B cell (primary cell): ENCODE data around the gene KRTAP4-7. TPM values are rescaled to one million over a fixed set of nuclear protein-coding genes. Genes with fewer than 3 reads are reported as not detected.
"Not testable (repeated sequence)": the region's sequence is repeated elsewhere in the genome, so short reads cannot be mapped to it uniquely, and the experiment has no call there.

Experiments used
- ATAC-seq: fragments of 200-7000 bp; cut with Tn5 transposase; one replicate; pipeline ENCODE4 v1.10.0; 2021; ENCODE audit warnings: low read depth, mild to moderate bottlenecking, moderate number of reproducible peaks, moderate library complexity
- CTCF ChIA-PET: fragments of 350-600 bp; sonication (Branson Sonifier 250); formaldehyde crosslinking; loops from one replicate; lab custom pipeline; 2021; ENCODE audit warnings: antibody characterized with exemption, inconsistent platforms; lab: Charles Lee
- POLR2A ChIA-PET: fragments of 350-600 bp; sonication (Branson Sonifier 250); formaldehyde crosslinking; loops from one replicate; lab custom pipeline; 2021; ENCODE audit warnings: antibody characterized with exemption; lab: Charles Lee
- DNase-seq: peaks from one replicate; pipeline ENCODE4 v3.0.0; 2013
- H2AFZ ChIP-seq: 2 replicates; pipeline ENCODE4 v1.6.1; 2012; ENCODE audit warnings: mild to moderate bottlenecking, low read depth, low read length; ENCODE audit not compliant: insufficient read depth, poor library complexity, severe bottlenecking
- H3K27ac ChIP-seq, 2 donors: 1 replicate in 1 of 2; 2 replicates in 1 of 2; pipeline ENCODE4 v1.5.1; 2012 to 2013; ENCODE audit warnings: low read length in 2 of 2, mild to moderate bottlenecking in 2 of 2, moderate library complexity in 1 of 2
- H3K27me3 ChIP-seq, 4 experiments: fragments of 200-600 bp in 1 of 4; sonication (generic) in 1 of 4; replicated peaks in 1 of 4; 1 replicate in 2 of 4; 2 replicates in 2 of 4; pipeline versions ENCODE4 v1.6.1 to v1.7.0; 2013 to 2016; ENCODE audit warnings: low read length in 3 of 4, mild to moderate bottlenecking in 2 of 4, mixed read lengths in 1 of 4, moderate library complexity in 1 of 4; ENCODE audit not compliant: insufficient read depth in 4 of 4, control insufficient read depth in 3 of 4; ENCODE audit errors: control extremely low read depth in 1 of 4
- H3K36me3 ChIP-seq, 2 experiments: replicated peaks in 1 of 2; 1 replicate in 1 of 2; 2 replicates in 1 of 2; pipeline versions ENCODE4 v1.6.1 to v1.7.1; 2013; ENCODE audit warnings: low read length in 1 of 2; ENCODE audit not compliant: insufficient read depth in 2 of 2, control insufficient read depth in 1 of 2; ENCODE audit errors: control extremely low read depth in 1 of 2, extremely low read depth in 1 of 2
- H3K4me1 ChIP-seq, 2 donors: fragments of 200-600 bp in 1 of 2; sonication (generic) in 1 of 2; 1 replicate in 1 of 2; 2 replicates in 1 of 2; pipeline versions ENCODE4 v1.5.1 to v1.6.1; 2013 to 2017; ENCODE audit warnings: low read length in 2 of 2; ENCODE audit not compliant: control insufficient read depth in 2 of 2, insufficient read depth in 2 of 2
- H3K4me2 ChIP-seq: replicated peaks from 2 replicates; pipeline ENCODE3; 2012; ENCODE audit warnings: mild to moderate bottlenecking, low read depth, low read length; ENCODE audit not compliant: poor library complexity, severe bottlenecking
- H3K4me3 ChIP-seq, 5 experiments: fragments of 200-600 bp in 1 of 5; sonication (generic) in 1 of 5; 1 replicate in 3 of 5; 2 replicates in 2 of 5; pipeline versions ENCODE4 v1.5.1 to v1.7.0; 2011 to 2016; ENCODE audit warnings: low read length in 4 of 5, mild to moderate bottlenecking in 4 of 5, low read depth in 2 of 5, control low read depth in 1 of 5, moderate library complexity in 1 of 5; ENCODE audit not compliant: insufficient read depth in 1 of 5; ENCODE audit errors: control extremely low read depth in 1 of 5, extremely low read depth in 1 of 5
- H3K79me2 ChIP-seq: fragments of 200-600 bp; sonication (generic); one replicate; pipeline ENCODE4 v1.6.0; 2016; ENCODE audit warnings: low read length; ENCODE audit not compliant: control insufficient read depth, insufficient read depth
- H3K9ac ChIP-seq: fragments of 200-600 bp; sonication (generic); 2 replicates; pipeline ENCODE4 v1.6.1; 2017; ENCODE audit warnings: mild to moderate bottlenecking, low read length, moderate library complexity
- H3K9me3 ChIP-seq, 3 donors: one replicate each; pipeline versions ENCODE4 v1.6.1 to v1.7.1; 2013; ENCODE audit warnings: low read length in 2 of 3; ENCODE audit not compliant: control insufficient read depth in 2 of 3, insufficient read depth in 1 of 3; ENCODE audit errors: control extremely low read depth in 1 of 3
- H4K20me1 ChIP-seq: 2 replicates; pipeline ENCODE4 v1.6.0; 2012; ENCODE audit warnings: mild to moderate bottlenecking, low read length; ENCODE audit not compliant: insufficient read depth, control insufficient read depth, poor library complexity, severe bottlenecking
- H3K27ac Mint-ChIP-seq: one replicate; pipeline ENCODE4 v1.8.0; 2021; ENCODE audit warnings: mixed read lengths
- H3K27me3 Mint-ChIP-seq: one replicate; pipeline ENCODE4 v1.8.0; 2021; ENCODE audit warnings: mixed read lengths
- H3K4me1 Mint-ChIP-seq: one replicate; pipeline ENCODE4 v1.8.0; 2021; ENCODE audit warnings: mixed read lengths
- H3K4me3 Mint-ChIP-seq: one replicate; pipeline ENCODE4 v1.8.0; 2021; ENCODE audit warnings: mixed read lengths
- H3K9me3 Mint-ChIP-seq: one replicate; pipeline ENCODE4 v1.8.0; 2022; ENCODE audit warnings: mixed read lengths; ENCODE audit not compliant: insufficient read depth
- CTCF ChIP-seq: fragments of 200-600 bp; IDR thresholded peaks from one replicate; pipeline ENCODE4 v1.8.0; 2022; ENCODE audit warnings: antibody characterized with exemption, mild to moderate bottlenecking
- EZH2 ChIP-seq: IDR thresholded peaks from 2 replicates; pipeline ENCODE4 v1.6.1; 2012; ENCODE audit warnings: borderline replicate concordance, low read depth, mild to moderate bottlenecking, moderate library complexity, low read length; ENCODE audit not compliant: insufficient read depth, poor library complexity, severe bottlenecking
- WGBS: methylation state at CpG from one replicate; pipeline ENCODE4 v1.1.5; 2013; ENCODE audit warnings: missing lambda C conversion rate; ENCODE audit not compliant: insufficient coverage; 5-methylcytosine and 5-hydroxymethylcytosine counted together
- intact Hi-C: fragments of 100-400 bp; cut with micrococcal nuclease; formaldehyde crosslinking; loops from one replicate; pipeline ENCODE4 v1.10.0; 2022
- polyA plus RNA-seq: library from polyadenylated mRNA; depleted of rRNA; stranded (reverse); fragments of >200 nt; gene quantifications from 2 replicates; pipeline ENCODE4 v1.2.3, GENCODE V29; 2012
- total RNA-seq, 2 donors: library from RNA; stranded (reverse); fragments of 120-200 nt in 1 of 2; gene quantifications; 1 replicate in 1 of 2; 2 replicates in 1 of 2; pipeline versions ENCODE4 v1.2.3 to v1.2.4, GENCODE V29; 2013 to 2022

The KRTAP4-7 gene
- total and polyA plus RNA-seq, 2 donors (not counting 1 experiment from before 2014, with no cell fraction given), result not detected

GRCh38 chr17:41058741-41059140 is 25.2 kb upstream of the KRTAP4-7 start:
- Histone ChIP-seq H3K9ac (no peak overlapping the region), H3K9me3 (peaks cover 0 to 2% (median 1%) of the 10 kb centered on the region in 3 donors), H3K4me3 (no peak overlapping the region), H4K20me1 (no peaks in the 10 kb centered on the region), H3K36me3 (no peaks in the 10 kb centered on the region), H3K4me2 (no peak overlapping the region), H3K4me1 (no peaks in the 10 kb centered on the region), H3K27ac (no peak overlapping the region), H3K79me2 (no peaks in the 10 kb centered on the region), H3K27me3 (peaks cover 0 to 6% (median 1%) of the 10 kb centered on the region in 4 experiments), H2AFZ (no peak overlapping the region)
- TF ChIP-seq EZH2 (no peak), CTCF (no peak)
- ATAC-seq, result no peak
- DNase-seq, result no peak
- H3K27me3 Mint-ChIP-seq, result peaks cover 57% of the 10 kb centered on the region
- H3K4me3 Mint-ChIP-seq, result no peak overlapping the region
- intact Hi-C loops, result no loop called here
- ChIA-PET CTCF (no interaction called here), POLR2A (no interaction called here)
- H3K4me1 Mint-ChIP-seq, result no peaks in the 10 kb centered on the region
- H3K9me3 Mint-ChIP-seq, result no peaks in the 10 kb centered on the region
- WGBS, result no CpG with 5 or more reads among the region's 5 CpGs
- H3K27ac Mint-ChIP-seq, result no peak overlapping the region

DNA sequence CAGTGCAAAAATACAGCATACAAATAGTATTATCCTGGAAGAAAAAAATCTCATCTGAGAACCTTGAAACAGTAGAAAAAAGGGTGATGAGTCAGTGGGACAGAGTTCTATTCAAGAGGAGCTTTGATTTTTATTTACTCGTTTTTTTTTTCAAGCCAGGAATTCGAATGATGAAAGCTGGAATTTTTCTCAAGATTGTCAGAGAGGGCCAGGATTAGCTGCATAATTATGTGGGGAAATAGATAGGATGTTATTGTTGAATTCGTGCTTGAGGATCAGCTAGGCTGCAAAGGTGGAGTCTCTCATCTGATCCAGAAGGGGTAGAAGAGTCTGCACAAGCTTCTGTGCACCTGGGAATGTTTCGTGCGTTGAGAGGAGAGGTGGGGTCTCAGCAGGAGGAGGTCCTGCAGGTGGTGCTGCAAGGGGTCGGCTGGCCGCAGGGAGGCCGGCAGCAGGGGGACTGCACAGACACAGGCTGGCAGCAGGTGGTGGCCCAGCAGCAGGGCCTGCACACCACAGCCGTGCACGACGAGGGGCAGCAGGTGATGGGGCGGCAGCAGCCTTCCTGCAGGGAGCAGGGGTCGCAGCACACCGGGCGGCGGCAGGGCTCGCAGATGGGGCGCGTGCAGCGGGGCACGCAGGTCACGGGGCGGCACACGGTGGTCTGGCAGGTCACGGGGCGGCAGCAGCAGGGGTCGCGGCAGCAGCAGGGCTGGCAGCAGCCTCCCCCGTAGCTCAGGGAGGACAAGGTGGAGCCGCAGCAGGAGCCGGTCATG is 24.5 kb upstream of the KRTAP4-7 start:
- H3K4me3 Mint-ChIP-seq, H3K79me2 ChIP-seq, H2AFZ ChIP-seq, H3K27ac ChIP-seq, H3K4me1 ChIP-seq, H4K20me1 ChIP-seq, H3K9ac ChIP-seq, DNase-seq, H3K9me3 ChIP-seq, ATAC-seq, H3K4me2 ChIP-seq, H3K36me3 ChIP-seq, intact Hi-C loops, H3K4me1 Mint-ChIP-seq, H3K4me3 ChIP-seq, CTCF ChIA-PET, H3K27me3 ChIP-seq, H3K9me3 Mint-ChIP-seq, POLR2A ChIA-PET, H3K27ac Mint-ChIP-seq: not testable (repeated sequence)
- WGBS, result 71% methylated on average over 7 of the region's 31 CpGs
- H3K27me3 Mint-ChIP-seq, result peaks cover 57% of the 10 kb centered on the region
